ENCODE results near the gene PLAC1. TPM values are rescaled to one million over a fixed set of nuclear protein-coding genes. Genes with fewer than 3 reads are reported as not detected.

The PLAC1 gene
- total and polyA plus RNA-seq, 3 donors from 2014 or later: 0.81 to 3.0 (median 1.0) TPM

GRCh38 chrX:134528960-134529359 is 129.3 kb downstream of the PLAC1 start:
- Histone ChIP-seq H3K36me3 (ENCODE audit: low read depth, missing control alignments) (no peaks in the 10 kb centered on the region), H3K4me1 (no peaks in the 10 kb centered on the region), H3K9me3 (no peaks in the 10 kb centered on the region), H3K27ac (peak overlapping the region in 1 of 2 donors; percentile 74), H3K27me3 (no peaks in the 10 kb centered on the region), H3K4me3 (no peak overlapping the region)
- DNase-seq: peak; percentile 32
- intact Hi-C loops (cut with DNase I; ENCODE audit: low total_unique reads): no loop called here
- TF ChIP-seq CTCF (IDR thresholded peaks at IDR 0.05) (no peak), POLR2A (IDR thresholded peaks at IDR 0.05) (no peak)
- WGBS, 2 donors: 15 to 33% methylated on average over 1 to 3 of the region's 3 CpGs

GRCh38 chrX:134526399-134526798 is 131.9 kb downstream of the PLAC1 start:
- no peaks in the 10 kb centered on the region for H3K4me1 ChIP-seq
- H3K4me3 ChIP-seq: no peak overlapping the region
- H3K27ac ChIP-seq: no peak overlapping the region
- no peaks in the 10 kb centered on the region for H3K27me3 ChIP-seq
- 93 to 100% methylated on average over 5 of the region's 5 CpGs for WGBS, 2 donors
- H3K9me3 ChIP-seq: no peaks in the 10 kb centered on the region
- TF ChIP-seq POLR2A (IDR thresholded peaks at IDR 0.05) (no peak), CTCF (IDR thresholded peaks at IDR 0.05) (no peak)
- intact Hi-C loops (cut with DNase I; ENCODE audit: low total_unique reads): no loop called here
- no peaks in the 10 kb centered on the region for H3K36me3 ChIP-seq (ENCODE audit: low read depth, missing control alignments)
- DNase-seq: no peak

- intact Hi-C loops (cut with DNase I; ENCODE audit: low total_unique reads): no loop called here
- Histone ChIP-seq H3K27me3 (no peaks in the 10 kb centered on the region), H3K36me3 (ENCODE audit: low read depth, missing control alignments) (no peaks in the 10 kb centered on the region), H3K4me1 (no peaks in the 10 kb centered on the region), H3K27ac (no peak overlapping the region), H3K9me3 (no peaks in the 10 kb centered on the region), H3K4me3 (no peak overlapping the region)
- WGBS, 2 donors: 83 to 85% methylated on average over 8 to 15 of the region's 15 CpGs
- TF ChIP-seq POLR2A (IDR thresholded peaks at IDR 0.05) (no peak), CTCF (IDR thresholded peaks at IDR 0.05) (no peak)
- no peak for DNase-seq
These were observed 133.0 kb downstream of the PLAC1 start for GRCh38 chrX:134525086-134525792.

- Histone ChIP-seq H3K27me3 (no peaks in the 10 kb centered on the region), H3K9me3 (no peaks in the 10 kb centered on the region), H3K27ac (peak overlapping the region in 1 of 2 donors; percentile 30), H3K4me3 (no peak overlapping the region), H3K4me1 (no peaks in the 10 kb centered on the region), H3K36me3 (ENCODE audit: low read depth, missing control alignments) (no peaks in the 10 kb centered on the region)
- TF ChIP-seq CTCF (IDR thresholded peaks at IDR 0.05) (no peak), POLR2A (IDR thresholded peaks at IDR 0.05) (no peak)
- DNase-seq: no peak
- intact Hi-C loops (cut with DNase I; ENCODE audit: low total_unique reads): no loop called here
- 29 to 36% methylated on average over 6 of the region's 6 CpGs for WGBS, 2 donors
These were observed 134.1 kb downstream of the PLAC1 start for GRCh38 chrX:134524181-134524580.

- Histone ChIP-seq H3K27me3 (no peaks in the 10 kb centered on the region), H3K4me1 (no peaks in the 10 kb centered on the region), H3K9me3 (no peaks in the 10 kb centered on the region), H3K4me3 (no peak overlapping the region), H3K27ac (no peak overlapping the region), H3K36me3 (ENCODE audit: low read depth, missing control alignments) (no peaks in the 10 kb centered on the region)
- WGBS, 2 donors: 70 to 100% methylated on average over 1 to 3 of the region's 3 CpGs
- TF ChIP-seq POLR2A (IDR thresholded peaks at IDR 0.05) (no peak), CTCF (IDR thresholded peaks at IDR 0.05) (peak in 2 of 3 experiments; percentile 14 to 22)
- peak; percentile 30 for DNase-seq
- intact Hi-C loops (cut with DNase I; ENCODE audit: low total_unique reads): no loop called here
These were observed 137.3 kb downstream of the PLAC1 start for GRCh38 chrX:134520860-134521390.
